IMR-90 (cell line): ENCODE results near the gene MAML2. TPM values are rescaled to one million over a fixed set of nuclear protein-coding genes. Genes with fewer than 3 reads are reported as not detected.

ENCODE experiments used
- ATAC-seq: fragments of 200-7000 bp; cut with Tn5 transposase; 2 replicates; pipeline ENCODE4 v1.9.1; 2020; ENCODE audit warnings: low read depth, mild to moderate bottlenecking, moderate library complexity
- BruUV-seq: library from RNA; stranded (reverse); fragments of 400-500 nt; replicated peaks from 2 replicates; lab custom pipeline; 2021; lab: Mats Ljungman, UMichigan
- CTCF ChIA-PET: fragments of 300-600 bp; formaldehyde crosslinking; extraction: SDS; loops from one replicate; lab custom pipeline; 2021; ENCODE audit warnings: antibody characterized with exemption; lab: Yijun Ruan, JAX
- POLR2A ChIA-PET: fragments of 300-600 bp; sonication (Branson Sonifier 250); formaldehyde crosslinking; loops from one replicate; lab custom pipeline; 2022; ENCODE audit warnings: antibody characterized with exemption; ENCODE audit not compliant: unreplicated experiment; lab: Charles Lee
- DNase-seq: peaks from one replicate; pipeline ENCODE4 v3.0.0; 2013
- H2AFZ ChIP-seq: replicated peaks from 2 replicates; pipeline ENCODE3; 2013; ENCODE audit warnings: low read length, mild to moderate bottlenecking; ENCODE audit not compliant: poor library complexity
- H2AK5ac ChIP-seq: 2 replicates; pipeline ENCODE4 v1.6.1; 2013; ENCODE audit warnings: low read depth, low read length, inconsistent platforms
- H2AK9ac ChIP-seq: replicated peaks from 2 replicates; pipeline ENCODE3; 2013; ENCODE audit warnings: mild to moderate bottlenecking, low read depth, low read length, moderate library complexity; ENCODE audit not compliant: poor library complexity
- H2BK120ac ChIP-seq: 2 replicates; pipeline ENCODE4 v1.6.1; 2013; ENCODE audit warnings: low read depth, low read length, inconsistent platforms
- H2BK15ac ChIP-seq: 3 replicates; pipeline ENCODE4 v1.6.1; 2013; ENCODE audit warnings: low read depth, low read length, inconsistent platforms
- H2BK20ac ChIP-seq: 2 replicates; pipeline ENCODE4 v1.6.1; 2013; ENCODE audit warnings: low read depth, mild to moderate bottlenecking, inconsistent platforms, low read length, moderate library complexity
- H2BK5ac ChIP-seq: 2 replicates; pipeline ENCODE4 v1.6.1; 2013; ENCODE audit warnings: mild to moderate bottlenecking, low read depth, low read length, inconsistent platforms; ENCODE audit not compliant: poor library complexity, severe bottlenecking
- H3K14ac ChIP-seq: replicated peaks from 2 replicates; pipeline ENCODE4 v1.6.1; 2013; ENCODE audit warnings: low read depth, low read length, inconsistent platforms
- H3K18ac ChIP-seq: 2 replicates; pipeline ENCODE4 v1.6.1; 2013; ENCODE audit warnings: low read depth, low read length, control low read depth
- H3K23ac ChIP-seq: 2 replicates; pipeline ENCODE4 v1.6.1; 2013; ENCODE audit warnings: low read depth, low read length, inconsistent platforms
- H3K27ac ChIP-seq: 2 replicates; pipeline ENCODE4 v1.5.1; 2013; ENCODE audit warnings: mild to moderate bottlenecking, control low read depth, low read length; ENCODE audit not compliant: insufficient read depth
- H3K27me3 ChIP-seq: 2 replicates; pipeline ENCODE4 v1.6.1; 2013; ENCODE audit warnings: low read length; ENCODE audit not compliant: control insufficient read depth, insufficient read depth
- H3K36me3 ChIP-seq: 2 replicates; pipeline ENCODE4 v1.6.1; 2013; ENCODE audit warnings: low read length, mixed read lengths; ENCODE audit not compliant: control insufficient read depth, insufficient read depth
- H3K4ac ChIP-seq: 2 replicates; pipeline ENCODE4 v1.6.1; 2013; ENCODE audit warnings: low read depth, low read length, inconsistent platforms
- H3K4me1 ChIP-seq: 2 replicates; pipeline ENCODE4 v1.6.1; 2013; ENCODE audit warnings: low read length, mixed read lengths; ENCODE audit not compliant: control insufficient read depth, insufficient read depth
- H3K4me2 ChIP-seq: 2 replicates; pipeline ENCODE4 v1.6.1; 2013; ENCODE audit warnings: low read depth, mild to moderate bottlenecking, control low read depth, low read length, moderate library complexity
- H3K4me3 ChIP-seq: 2 replicates; pipeline ENCODE4 v1.5.1; 2013; ENCODE audit warnings: low read depth, mild to moderate bottlenecking, control low read depth, low read length, moderate library complexity; ENCODE audit not compliant: insufficient read depth
- H3K56ac ChIP-seq: 2 replicates; pipeline ENCODE4 v1.6.1; 2013; ENCODE audit warnings: low read length, inconsistent platforms; ENCODE audit not compliant: insufficient read depth; ENCODE audit errors: extremely low read depth
- H3K79me1 ChIP-seq, 2 experiments: 2 replicates each; pipeline ENCODE4 v1.6.1; 2013; ENCODE audit warnings: low read length in 2 of 2, inconsistent platforms in 1 of 2, low read depth in 1 of 2
- H3K9ac ChIP-seq: 2 replicates; pipeline ENCODE4 v1.6.1; 2013; ENCODE audit warnings: low read depth, low read length, control low read depth
- H3K9me1 ChIP-seq: 2 replicates; pipeline ENCODE4 v1.6.1; 2013; ENCODE audit warnings: low read length, inconsistent platforms; ENCODE audit not compliant: insufficient read depth
- H3K9me3 ChIP-seq: 2 replicates; pipeline ENCODE4 v1.6.1; 2013; ENCODE audit warnings: low read length; ENCODE audit not compliant: control insufficient read depth, insufficient read depth
- H4K20me1 ChIP-seq: 2 replicates; pipeline ENCODE4 v1.6.1; 2013; ENCODE audit warnings: low read length, inconsistent platforms; ENCODE audit not compliant: insufficient read depth
- H4K5ac ChIP-seq: 2 replicates; pipeline ENCODE4 v1.6.1; 2013; ENCODE audit warnings: mild to moderate bottlenecking, low read depth, low read length, control low read depth
- H4K8ac ChIP-seq, 2 experiments: 2 replicates each; pipeline ENCODE4 v1.6.1; 2013; ENCODE audit warnings: low read depth in 2 of 2, low read length in 2 of 2, control low read depth in 1 of 2, inconsistent platforms in 1 of 2
- H4K91ac ChIP-seq: 2 replicates; pipeline ENCODE4 v1.6.1; 2013; ENCODE audit warnings: low read depth, low read length, inconsistent platforms; ENCODE audit not compliant: insufficient read depth
- BHLHE40 ChIP-seq: fragments of 150-350 bp; IDR thresholded peaks from 2 replicates; pipeline ENCODE4 v1.6.1; 2016; ENCODE audit warnings: mild to moderate bottlenecking, low read depth, low read length
- CEBPB ChIP-seq: IDR thresholded peaks from 2 replicates; pipeline ENCODE4 v1.6.1; 2012; ENCODE audit warnings: low read depth, low read length, improper control_type of control experiment
- CHD1 ChIP-seq: IDR thresholded peaks from 2 replicates; pipeline ENCODE4 v1.6.1; 2012; ENCODE audit warnings: low read depth, low read length, improper control_type of control experiment
- CTCF ChIP-seq: conservative IDR thresholded peaks from 2 replicates; pipeline ENCODE4 v1.5.1; 2012; ENCODE audit warnings: mild to moderate bottlenecking, low read depth, low read length, improper control_type of control experiment
- FOS ChIP-seq: fragments of 150-350 bp; IDR thresholded peaks from 2 replicates; pipeline ENCODE4 v1.6.1; 2016; ENCODE audit warnings: low read depth, low read length
- MAFK ChIP-seq: IDR thresholded peaks from 2 replicates; pipeline ENCODE4 v1.6.1; 2012; ENCODE audit warnings: low read depth, low read length, improper control_type of control experiment
- MAZ ChIP-seq: IDR thresholded peaks from 2 replicates; pipeline ENCODE4 v1.6.1; 2012; ENCODE audit warnings: low read depth, mild to moderate bottlenecking, low read length, improper control_type of control experiment, moderate library complexity, borderline replicate concordance
- MXI1 ChIP-seq: IDR thresholded peaks from 2 replicates; pipeline ENCODE4 v1.6.1; 2012; ENCODE audit warnings: low read depth, mild to moderate bottlenecking, low read length, moderate library complexity, borderline replicate concordance
- NFE2L2 ChIP-seq: fragments of 150-350 bp; IDR thresholded peaks from 2 replicates; pipeline ENCODE4 v1.6.1; 2016; ENCODE audit warnings: low read depth, mild to moderate bottlenecking, low read length
- POLR2A ChIP-seq: IDR thresholded peaks from 2 replicates; pipeline ENCODE4 v1.6.1; 2012; ENCODE audit warnings: mild to moderate bottlenecking, low read depth, low read length
- RAD21 ChIP-seq: IDR thresholded peaks from 2 replicates; pipeline ENCODE4 v1.6.1; 2012; ENCODE audit warnings: low read length, improper control_type of control experiment
- RCOR1 ChIP-seq: IDR thresholded peaks from 2 replicates; pipeline ENCODE4 v1.6.1; 2012; ENCODE audit warnings: mild to moderate bottlenecking, low read length, improper control_type of control experiment; ENCODE audit not compliant: insufficient replicate concordance
- RFX5 ChIP-seq: IDR thresholded peaks from 2 replicates; pipeline ENCODE4 v1.8.0; 2012; ENCODE audit warnings: low read depth, mild to moderate bottlenecking, low read length, moderate library complexity
- SMC3 ChIP-seq: fragments of 150-350 bp; IDR thresholded peaks from 2 replicates; pipeline ENCODE4 v1.6.1; 2016; ENCODE audit warnings: low read depth, mild to moderate bottlenecking, antibody characterized with exemption, low read length, moderate library complexity
- WGBS, 2 experiments: methylation state at CpG; one replicate each; pipeline versions ENCODE4 v1.1.5 to v1.1.7; 2013; ENCODE audit warnings: missing lambda C conversion rate in 2 of 2; ENCODE audit not compliant: insufficient read length in 1 of 2; ENCODE audit errors: extremely low coverage in 2 of 2; 5-methylcytosine and 5-hydroxymethylcytosine counted together
- dilution Hi-C: fragments of 300-500 bp; cut with HindIII; formaldehyde crosslinking; loops from one replicate; pipeline ENCODE4 v1.14.3; 2018; ENCODE audit warnings: low sequenced_read_pairs; ENCODE audit not compliant: unreplicated experiment
- in situ Hi-C: fragments of 300-500 bp; cut with MboI; formaldehyde crosslinking; loops from 3 replicates; pipeline ENCODE4 v1.14.3; 2019; ENCODE audit warnings: low sequenced_read_pairs, inconsistent platforms, mixed read lengths
- intact Hi-C: fragments of 100-400 bp; cut with micrococcal nuclease; formaldehyde crosslinking; loops from 2 replicates; pipeline ENCODE4 v1.10.0; 2022
- polyA plus RNA-seq, 3 experiments: library from polyadenylated mRNA; depleted of rRNA; stranded (reverse); fragments of >200 nt; gene quantifications; 2 replicates each; pipeline ENCODE4 v1.2.3, GENCODE V29; 2012; ENCODE audit warnings: low replicate concordance in 1 of 3
- total RNA-seq: library from RNA; depleted of rRNA; stranded (reverse); fragments of >200 nt; gene quantifications from 2 replicates; pipeline ENCODE4 v1.2.3, GENCODE V29; 2012
- TF ChIP-seq, protein P1 (sequence below): fragments of 150-350 bp; IDR thresholded peaks from 2 replicates; pipeline ENCODE4 v1.6.1; 2017; ENCODE audit warnings: mild to moderate bottlenecking, antibody characterized with exemption, low read length, low read depth
- TF ChIP-seq, protein P2 (sequence below): fragments of 150-350 bp; IDR thresholded peaks from 2 replicates; pipeline ENCODE4 v1.6.1; 2016; ENCODE audit warnings: low read depth, mild to moderate bottlenecking, low read length, moderate library complexity, borderline replicate concordance

MAML2 gene
- total and polyA plus RNA-seq, 2 of the 4 experiments (the other 2 are of a cell fraction), result 15.0 to 19.5 TPM

DNA sequence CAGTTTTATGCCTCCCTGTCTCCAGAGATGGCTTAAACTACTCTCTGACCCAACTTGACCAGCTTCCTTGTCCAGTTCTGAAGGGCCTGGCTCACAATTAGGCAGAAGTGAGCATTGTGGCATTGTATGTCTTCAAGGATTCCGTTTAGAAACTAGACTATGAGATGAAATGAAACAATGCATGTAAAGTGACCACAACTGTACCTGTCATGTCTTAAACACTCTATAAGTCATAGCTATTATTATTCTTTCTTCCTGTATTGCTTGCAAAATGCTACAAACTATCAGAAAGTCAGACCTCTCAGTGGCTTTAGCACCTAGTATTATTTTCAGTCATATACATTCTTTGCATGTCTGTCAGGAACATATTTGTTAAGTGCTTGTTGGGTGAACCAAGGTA, 291.2 kb downstream of the MAML2 start:
- intact Hi-C loops, result loop anchor here (5.0 to 10.0 kb wide), 3 partner anchors 130 to 215 kb away; partner anchors contain the start of gene MTMR2
- Histone ChIP-seq H4K20me1 (no peaks in the 10 kb centered on the region), H4K5ac (no peak overlapping the region), H3K4me1 (peaks cover 27% of the 10 kb centered on the region), H3K4ac (no peak overlapping the region), H3K9me3 (no peaks in the 10 kb centered on the region), H2BK120ac (peak overlapping the region; percentile 51; the same call in 1 of the 2 replicates), H3K27me3 (no peaks in the 10 kb centered on the region), H3K23ac (no peak overlapping the region), H3K4me3 (no peak overlapping the region), H2AFZ (no peak overlapping the region), H3K14ac (no peak overlapping the region; the same call in 1 of the 2 replicates), H3K9me1 (peaks cover 16% of the 10 kb centered on the region), H3K4me2 (no peak overlapping the region), H2AK5ac (no peak overlapping the region), H2AK9ac (no peak overlapping the region), H4K8ac (peak overlapping the region in 1 of 2 experiments; percentile 24; a peak in 1 of 4 replicates), H2BK20ac (no peak overlapping the region), H2BK15ac (peak overlapping the region; percentile 15; the same call in 1 of the 3 replicates), H3K27ac (no peak overlapping the region), H2BK5ac (no peak overlapping the region), H3K36me3 (no peaks in the 10 kb centered on the region; the same call in 1 of the 2 replicates), H4K91ac (no peak overlapping the region), H3K18ac (no peak overlapping the region), H3K9ac (no peak overlapping the region), H3K56ac (no peak overlapping the region), H3K79me1 (peaks cover 15 to 52% of the 10 kb centered on the region in 2 experiments; a peak in 3 of 4 replicates)
- DNase-seq (no peak), ATAC-seq (no peak)
- dilution Hi-C loops, result no loop called here
- POLR2A ChIA-PET, result no interaction called here
- TF ChIP-seq CHD1 (no peak), FOS (no peak), SMC3 (no peak), CEBPB (no peak), BHLHE40 (no peak), CTCF (no peak), MAFK (no peak), RAD21 (no peak), POLR2A (no peak), MXI1 (no peak), MAZ (no peak), RCOR1 (no peak), RFX5 (no peak), NFE2L2 (no peak)
- TF ChIP-seq, protein P1, sequence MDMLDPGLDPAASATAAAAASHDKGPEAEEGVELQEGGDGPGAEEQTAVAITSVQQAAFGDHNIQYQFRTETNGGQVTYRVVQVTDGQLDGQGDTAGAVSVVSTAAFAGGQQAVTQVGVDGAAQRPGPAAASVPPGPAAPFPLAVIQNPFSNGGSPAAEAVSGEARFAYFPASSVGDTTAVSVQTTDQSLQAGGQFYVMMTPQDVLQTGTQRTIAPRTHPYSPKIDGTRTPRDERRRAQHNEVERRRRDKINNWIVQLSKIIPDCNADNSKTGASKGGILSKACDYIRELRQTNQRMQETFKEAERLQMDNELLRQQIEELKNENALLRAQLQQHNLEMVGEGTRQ, result no peak
- TF ChIP-seq, protein P2, sequence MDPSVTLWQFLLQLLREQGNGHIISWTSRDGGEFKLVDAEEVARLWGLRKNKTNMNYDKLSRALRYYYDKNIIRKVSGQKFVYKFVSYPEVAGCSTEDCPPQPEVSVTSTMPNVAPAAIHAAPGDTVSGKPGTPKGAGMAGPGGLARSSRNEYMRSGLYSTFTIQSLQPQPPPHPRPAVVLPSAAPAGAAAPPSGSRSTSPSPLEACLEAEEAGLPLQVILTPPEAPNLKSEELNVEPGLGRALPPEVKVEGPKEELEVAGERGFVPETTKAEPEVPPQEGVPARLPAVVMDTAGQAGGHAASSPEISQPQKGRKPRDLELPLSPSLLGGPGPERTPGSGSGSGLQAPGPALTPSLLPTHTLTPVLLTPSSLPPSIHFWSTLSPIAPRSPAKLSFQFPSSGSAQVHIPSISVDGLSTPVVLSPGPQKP, result no peak
- no CpG with 5 or more reads among the region's 1 CpG for WGBS, 2 experiments
- in situ Hi-C loops, result loop anchor here (5.0 kb wide), 1 partner anchor 290 kb away; the partner anchor contains the start of gene MAML2
- BruUV-seq, result no TSS peak
- CTCF ChIA-PET, result interaction anchor here (0.5 to 1.1 kb wide), 3 partner anchors 13 to 1901 kb away, joined by 3 to 4 read pairs (median 3); no protein-coding TSS in a partner anchor
